Measurements from ENCODE around the gene ADCY2.

The ADCY2 gene

DNA sequence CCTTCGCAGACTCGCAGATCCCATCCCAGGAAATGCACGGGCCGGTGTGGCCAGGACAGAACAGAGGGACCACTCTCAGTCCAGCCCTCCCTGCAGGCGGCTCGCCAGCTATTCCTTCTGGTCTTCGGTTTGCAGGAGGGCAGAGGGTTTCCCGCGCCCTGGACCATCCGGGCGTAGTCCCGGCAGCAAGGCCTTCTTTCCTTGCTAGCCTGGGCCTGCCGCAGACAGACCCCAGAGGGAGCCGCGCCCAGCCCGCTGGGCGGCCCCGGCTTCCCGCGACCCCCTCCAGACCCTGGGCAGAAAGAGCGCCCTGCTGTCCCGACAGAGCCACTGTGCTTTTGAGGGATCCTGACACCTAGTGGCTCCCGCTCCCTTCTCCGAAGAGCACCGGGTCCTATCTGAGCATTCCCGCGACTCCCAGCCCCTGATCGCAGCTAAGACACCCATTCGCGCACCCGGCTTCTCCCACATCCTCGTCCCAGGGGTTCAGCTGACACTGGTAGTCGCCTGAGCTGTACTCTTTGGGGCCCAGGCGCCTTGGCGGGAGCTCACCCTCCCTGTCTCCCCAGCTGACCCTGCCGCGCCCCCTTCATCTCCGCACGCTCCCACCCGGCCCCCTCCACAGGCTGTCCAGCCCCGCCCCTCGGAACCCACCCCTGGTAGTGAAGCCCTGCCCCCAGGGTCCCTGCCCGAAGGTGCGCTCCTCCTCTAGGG lies 453.9 kb downstream of the ADCY2 start:
- DNase-seq: no peak

DNA sequence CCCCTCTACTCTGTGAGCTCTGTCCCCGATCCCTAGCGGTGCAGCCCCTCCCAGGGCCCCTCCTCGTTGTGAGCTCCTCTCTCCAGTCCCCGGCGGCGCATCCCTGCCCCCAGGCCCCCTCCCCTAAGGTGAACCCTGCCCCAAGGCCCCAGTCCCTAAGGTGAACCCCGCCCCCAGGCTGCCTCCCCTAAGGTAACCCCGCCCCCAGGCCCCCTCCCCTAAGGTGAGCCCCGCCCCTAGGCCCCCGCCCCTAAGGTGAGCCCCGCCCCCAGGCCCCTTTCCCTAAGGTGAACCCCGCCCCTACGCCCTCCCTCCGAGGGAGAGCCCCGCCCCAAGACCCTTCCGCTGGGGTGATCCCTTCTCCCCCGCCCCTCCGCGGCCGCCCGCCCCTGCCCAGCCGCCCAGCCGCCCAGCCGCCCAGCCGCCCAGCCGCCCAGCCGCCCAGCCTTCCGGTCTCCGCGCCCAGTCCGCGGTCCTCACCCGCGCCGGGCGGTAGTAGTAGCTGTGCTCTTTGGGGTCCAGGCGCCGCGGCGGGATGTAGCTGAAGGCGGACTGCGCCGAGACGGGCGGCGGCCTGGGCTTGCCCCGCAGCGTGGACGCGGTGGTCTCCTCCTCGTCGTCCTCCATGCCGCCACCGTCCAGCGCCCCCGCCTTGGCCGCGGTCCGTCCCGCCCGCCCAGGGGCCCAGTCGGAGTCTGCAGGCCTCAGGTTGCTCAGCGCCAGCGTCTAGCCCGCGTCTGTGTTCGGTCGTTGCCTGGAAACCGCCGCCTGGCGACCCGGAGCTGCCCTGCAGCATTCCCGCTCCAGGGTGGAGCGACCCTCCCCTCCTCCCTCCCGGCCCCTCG lies 454.7 kb downstream of the ADCY2 start, which contains the start of gene CFAP90:
CFAP90 (minus strand) TSS at position 739 of the 845 bp plus-strand sequence; CDS start at position 627, 112 bp downstream.
- no peak for DNase-seq

DNA sequence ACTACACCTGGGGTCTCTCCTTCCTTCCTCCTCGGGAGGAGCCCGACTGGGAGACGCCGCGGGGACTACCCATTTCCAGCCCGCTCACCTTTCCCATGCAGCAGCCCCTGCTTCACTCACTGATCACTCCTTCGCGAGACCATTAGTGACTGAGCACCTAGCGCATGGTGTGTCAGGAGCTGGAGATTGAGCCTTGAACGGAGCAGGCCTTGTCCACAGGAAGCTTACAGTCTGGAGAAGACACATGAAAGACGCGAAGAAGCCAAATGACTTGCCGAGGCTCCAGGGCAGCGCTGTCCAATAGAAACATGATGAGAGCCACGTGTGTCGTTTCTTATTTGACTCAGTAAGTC lies 455.3 kb downstream of the ADCY2 start:
- no peak for DNase-seq

DNA sequence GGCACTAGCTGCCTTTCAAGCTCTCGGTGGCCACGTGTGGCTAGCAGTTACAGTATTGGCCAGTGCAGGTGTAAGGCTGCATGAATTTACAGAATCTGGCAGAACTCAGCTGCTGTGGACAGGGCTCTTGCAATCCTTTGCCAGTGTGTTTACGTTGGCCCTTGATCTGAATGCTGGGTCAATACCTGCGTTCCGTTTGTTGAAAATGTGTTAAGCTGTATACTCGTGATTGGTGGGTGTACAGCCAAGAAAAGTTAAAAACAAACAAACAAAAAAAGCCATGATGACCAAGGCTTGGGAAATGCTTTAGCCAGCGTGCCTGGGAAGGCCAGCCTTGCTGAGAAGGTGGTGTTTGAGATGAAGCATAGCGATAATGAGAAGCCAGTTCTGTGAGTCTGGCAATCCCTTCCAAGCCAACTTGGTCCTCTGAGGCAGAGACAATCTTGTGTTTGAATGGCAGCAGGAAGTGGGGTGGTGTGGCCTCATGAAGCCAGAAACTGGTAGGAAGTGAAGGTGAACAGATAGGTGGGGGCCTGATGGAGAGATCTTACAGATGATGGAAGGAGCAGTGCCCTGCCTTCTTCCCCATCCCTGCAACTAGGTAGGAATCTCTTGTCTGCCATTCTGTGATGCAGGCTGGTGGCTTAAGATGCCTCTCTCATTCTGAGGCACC lies 455.8 kb downstream of the ADCY2 start:
- no peak for DNase-seq

DNA sequence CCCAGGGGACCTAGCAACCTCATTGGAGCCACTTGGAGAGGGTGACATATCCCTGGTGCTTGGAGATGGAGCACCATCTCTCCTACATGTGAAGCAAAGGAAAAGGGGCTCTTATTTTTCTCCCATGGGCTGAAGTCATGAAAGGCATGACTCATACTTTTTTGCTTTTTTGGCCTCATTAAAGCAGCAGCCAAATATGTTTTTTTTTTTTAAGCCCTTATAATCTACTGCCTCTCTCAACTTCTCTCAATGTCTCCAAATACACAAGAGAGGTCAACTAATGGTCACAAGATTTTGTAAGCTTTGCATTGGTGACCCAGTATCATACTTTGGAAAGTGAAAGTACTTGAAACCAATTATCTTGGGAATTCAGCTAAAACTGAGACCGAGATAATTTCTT lies 456.6 kb downstream of the ADCY2 start:
- DNase-seq: no peak

DNA sequence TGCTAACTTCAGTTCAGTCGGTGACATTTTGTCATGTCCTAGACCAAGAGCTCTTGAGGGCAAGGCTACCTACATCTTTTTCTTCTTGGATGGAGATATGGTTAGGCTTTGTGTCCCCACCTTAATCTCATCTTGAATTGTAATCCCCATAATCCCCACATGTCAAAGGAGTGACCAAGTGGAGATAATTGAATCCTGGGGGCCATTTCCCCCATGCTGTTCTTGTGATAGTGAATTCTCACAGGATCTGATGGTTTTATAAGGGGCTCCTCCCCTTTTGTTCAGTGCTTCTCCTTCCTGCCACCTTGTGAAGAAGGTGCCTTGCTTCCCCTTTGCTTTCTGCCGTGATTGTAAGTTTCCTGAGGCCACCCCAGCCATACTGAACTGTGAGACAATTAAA lies 457.1 kb downstream of the ADCY2 start:
- DNase-seq: no peak

DNA sequence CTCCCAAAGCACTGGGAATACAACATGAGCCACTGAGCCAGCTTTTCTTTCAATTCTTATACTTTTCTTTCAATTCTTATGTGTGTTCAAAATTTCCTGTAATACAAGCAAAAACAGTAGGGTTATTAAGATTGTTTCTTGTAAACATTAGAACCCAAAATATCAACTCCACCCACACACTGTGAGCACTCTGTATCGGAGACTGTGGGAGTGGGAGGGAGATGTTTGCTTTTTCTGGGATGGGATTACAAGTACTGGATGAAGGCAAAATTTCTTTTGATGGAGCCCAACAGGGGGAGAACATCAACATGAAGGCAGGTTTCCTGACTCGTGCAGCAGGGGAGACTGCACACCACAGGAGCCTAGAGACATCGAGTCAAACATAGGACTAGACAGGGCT lies 459.7 kb downstream of the ADCY2 start:
- DNase-seq: no peak

DNA sequence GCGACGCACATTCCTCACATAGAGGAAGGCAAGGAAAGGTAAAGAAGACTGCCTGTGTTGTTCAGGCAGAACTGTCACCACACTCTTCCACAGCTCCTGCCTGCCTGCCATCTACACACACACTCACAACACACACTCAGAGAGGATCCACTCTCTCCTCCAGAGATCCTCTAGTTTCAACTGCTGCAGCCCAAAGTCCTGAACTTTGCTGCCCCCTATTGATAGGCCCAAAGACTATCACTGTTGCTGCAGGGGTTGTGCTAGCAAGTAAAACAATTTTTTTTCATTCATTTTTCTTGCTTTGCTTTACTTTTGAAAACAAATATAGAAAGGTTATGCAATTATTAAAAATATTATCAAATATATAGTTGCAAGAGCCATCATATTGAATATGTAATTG lies 460.9 kb downstream of the ADCY2 start:
- DNase-seq: no peak

DNA sequence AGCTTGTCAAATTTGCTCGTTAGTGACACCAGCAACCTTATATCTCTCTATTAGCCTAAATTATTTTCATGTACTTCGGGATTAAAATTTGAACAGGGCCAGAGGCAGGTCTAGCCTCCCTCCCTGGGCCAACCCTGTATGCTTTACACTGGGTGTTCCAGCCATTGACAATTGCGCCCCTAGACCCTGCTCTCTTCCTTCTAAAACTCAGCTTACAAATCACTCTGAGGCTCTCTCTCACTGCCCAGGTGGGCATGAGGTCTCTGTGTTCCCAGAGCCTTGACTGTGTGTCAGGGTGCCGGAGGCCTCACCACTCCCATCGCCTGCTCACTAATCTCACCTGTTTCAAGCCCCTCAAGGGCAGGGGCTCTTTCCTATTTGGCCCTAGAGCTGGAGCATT lies 461.4 kb downstream of the ADCY2 start:
- no peak for DNase-seq

DNA sequence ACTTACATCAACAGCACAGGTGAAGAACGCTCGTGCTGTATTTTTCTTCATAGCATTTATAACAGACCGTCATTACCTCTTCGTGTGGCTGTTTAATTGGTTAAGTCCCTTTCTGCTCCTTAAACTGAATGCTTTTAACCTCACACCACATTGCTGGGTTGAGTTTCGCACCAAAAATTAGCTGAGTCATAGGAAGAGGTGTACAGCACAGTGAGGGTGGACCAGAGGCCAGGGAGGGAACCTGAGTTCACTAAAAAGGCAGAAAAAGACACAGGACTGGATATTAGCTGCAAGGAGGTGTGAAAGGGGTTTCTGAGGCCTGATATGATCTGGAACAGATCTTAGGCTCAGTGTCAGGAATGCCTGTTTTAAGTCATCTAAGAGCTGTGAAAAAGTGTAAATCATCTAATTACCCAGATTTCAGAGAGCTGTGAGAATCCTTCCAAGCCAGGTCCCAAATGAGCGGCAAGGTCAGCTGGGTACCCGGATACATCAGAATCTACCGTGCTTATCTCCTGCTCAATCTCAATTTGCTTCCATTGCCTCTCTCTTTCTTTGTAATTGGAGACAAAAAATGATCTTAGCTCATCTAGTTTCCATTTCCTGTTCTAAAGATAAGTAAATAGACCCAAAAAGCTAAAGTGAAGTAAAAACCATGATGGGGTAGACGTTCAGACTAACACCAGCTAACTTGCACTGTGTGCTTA lies 462.1 kb downstream of the ADCY2 start:
- no peak for DNase-seq

DNA sequence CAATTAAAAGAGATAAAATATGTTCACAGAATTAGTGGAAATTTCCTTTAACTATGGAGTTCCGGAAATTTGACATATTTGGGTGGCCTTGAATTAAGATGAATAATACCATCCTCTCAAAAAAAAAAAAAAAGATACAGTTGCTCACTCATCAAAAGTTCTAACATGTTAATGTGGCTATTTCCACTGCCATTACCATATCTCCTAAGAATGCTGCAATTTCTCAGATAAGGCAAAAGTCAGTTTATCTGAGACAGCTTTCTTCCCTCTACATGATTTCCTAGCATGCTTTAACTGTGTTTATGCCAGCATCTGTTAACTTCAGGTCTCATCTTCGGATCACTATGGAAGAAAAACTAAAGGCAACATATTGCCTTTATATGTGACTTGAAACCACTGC lies 470.3 kb downstream of the ADCY2 start:
- no peak for DNase-seq

DNA sequence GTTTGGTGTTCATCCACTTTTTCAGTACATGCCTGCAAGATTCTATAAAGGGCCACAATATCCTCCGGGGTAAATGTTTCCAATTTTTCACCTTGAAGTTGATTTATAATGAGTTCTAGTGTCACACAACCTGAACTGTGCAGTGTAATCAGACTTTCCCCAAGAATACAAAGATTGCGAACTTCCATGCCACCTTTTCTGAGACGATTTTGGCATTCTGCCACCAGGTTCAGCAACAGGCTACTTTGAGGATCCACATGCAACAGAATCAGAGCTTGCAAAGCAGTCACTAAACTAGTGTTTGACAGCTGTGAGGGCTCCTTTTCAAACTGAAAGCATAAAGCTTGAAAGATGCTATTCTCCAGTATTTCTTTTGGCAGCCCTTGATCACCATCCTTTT lies 471.3 kb downstream of the ADCY2 start:
- no peak for DNase-seq

DNA sequence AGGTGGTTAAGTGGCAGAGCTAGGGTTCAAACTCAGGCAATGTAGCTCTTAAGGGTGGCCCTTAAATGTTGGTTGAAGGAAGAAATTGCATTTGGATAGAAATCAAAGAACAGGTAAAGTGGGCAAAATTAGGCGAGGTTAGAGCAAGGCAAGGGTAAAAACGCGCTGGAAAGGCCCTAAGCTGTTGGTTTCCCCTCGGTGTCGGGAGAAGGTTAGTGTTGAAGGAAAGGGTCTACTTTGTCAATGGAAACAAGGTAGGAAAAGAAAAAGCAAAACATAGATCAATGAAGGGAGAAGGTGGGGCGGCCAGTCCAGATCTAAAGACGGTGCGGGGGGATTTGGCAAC lies 472.5 kb downstream of the ADCY2 start:
- DNase-seq: no peak

DNA sequence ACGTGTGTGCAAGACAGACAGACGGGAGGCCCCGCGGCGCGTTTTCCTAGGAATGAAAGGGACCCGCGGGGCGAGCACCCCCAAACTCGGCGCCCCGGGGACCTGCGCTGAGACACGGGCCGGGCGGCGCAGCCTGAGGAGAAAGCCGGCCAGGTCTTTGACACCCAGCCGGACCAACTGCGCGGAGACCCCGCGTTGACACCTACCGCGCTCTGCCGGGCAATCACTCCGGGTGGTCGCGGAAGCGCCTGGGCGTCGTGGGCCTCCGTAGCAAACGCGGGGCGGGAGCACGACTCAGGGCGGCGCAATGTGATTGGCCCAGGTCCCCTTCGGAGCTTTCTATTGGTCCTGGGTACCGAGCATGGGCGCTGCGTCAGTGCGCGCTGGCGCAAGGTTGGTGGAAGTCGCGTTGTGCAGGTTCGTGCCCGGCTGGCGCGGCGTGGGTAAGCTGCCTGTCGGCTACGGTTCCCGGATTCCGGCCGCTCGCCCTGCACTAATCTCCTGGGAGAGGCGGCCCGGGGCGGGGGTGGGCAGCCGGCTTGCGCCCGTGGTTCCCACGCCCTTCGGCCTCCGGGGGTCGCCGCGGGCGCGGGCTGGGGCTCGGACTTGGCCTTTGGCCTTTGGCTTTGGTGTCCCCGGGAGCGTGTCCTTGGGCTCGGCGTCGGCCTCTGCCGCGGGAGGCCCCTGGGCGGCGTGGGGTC lies 473.0 kb downstream of the ADCY2 start, which contains the start of the genes FASTKD3 and MTRR:
FASTKD3 (minus strand) TSS at position 259 of the 701 bp plus-strand sequence. CDS start 948 bp downstream, outside the sequence.
MTRR (plus strand) TSS at position 376 of the 701 bp plus-strand sequence. CDS start 1,647 bp downstream, outside the sequence.
- DNase-seq: peak; percentile 81

DNA sequence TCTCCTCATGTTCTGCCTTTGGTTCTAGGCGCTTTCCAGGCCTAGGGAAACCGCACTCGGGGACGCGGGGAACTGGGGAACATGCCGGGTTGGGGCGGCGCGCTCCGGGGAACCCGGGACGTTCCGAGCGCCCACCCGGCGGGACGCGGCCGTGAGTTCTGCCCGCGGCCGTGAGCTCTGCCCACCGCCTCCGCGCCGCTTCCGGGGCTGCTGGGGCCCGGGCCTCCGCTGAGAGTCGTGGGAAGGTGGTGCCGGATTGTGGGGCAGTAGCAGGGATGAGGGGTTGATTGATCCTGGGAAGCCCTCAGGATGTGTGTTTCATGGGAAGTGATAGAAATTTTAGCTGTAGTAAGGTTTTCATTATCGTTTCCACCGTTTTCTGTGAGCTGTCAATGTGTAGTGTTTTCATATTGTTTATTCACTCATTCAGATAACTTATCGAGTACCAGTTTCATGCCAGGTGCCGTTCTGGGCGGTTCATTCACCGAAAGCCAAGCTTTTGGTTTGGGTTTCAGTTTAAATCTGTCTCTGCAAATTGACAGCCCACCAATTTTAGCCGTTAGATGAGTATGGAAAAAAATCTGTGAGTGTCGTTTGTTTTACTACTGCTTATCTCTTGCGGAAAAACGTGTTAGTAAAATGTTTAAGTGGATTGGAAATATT lies 473.7 kb downstream of the ADCY2 start:
- no peak for DNase-seq

DNA sequence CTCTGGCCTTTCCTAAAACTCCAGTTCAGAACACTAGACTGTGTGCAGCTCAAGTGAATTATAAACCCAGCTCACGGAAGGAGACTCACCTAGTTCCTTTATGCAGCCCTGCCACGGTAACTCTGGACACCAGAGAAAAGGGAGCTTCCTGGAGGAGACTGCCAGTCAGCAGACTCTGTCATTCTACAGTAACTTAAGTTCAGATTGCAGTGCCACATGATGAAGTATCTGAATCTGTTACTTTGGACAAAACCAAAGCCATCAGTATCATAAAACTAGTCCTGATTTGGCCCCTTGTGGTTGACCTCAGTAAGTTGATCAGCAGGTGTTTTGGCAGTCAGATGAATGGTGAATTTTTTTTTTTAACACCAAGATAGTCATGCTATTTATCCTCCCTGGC lies 475.7 kb downstream of the ADCY2 start:
- no peak for DNase-seq

DNA sequence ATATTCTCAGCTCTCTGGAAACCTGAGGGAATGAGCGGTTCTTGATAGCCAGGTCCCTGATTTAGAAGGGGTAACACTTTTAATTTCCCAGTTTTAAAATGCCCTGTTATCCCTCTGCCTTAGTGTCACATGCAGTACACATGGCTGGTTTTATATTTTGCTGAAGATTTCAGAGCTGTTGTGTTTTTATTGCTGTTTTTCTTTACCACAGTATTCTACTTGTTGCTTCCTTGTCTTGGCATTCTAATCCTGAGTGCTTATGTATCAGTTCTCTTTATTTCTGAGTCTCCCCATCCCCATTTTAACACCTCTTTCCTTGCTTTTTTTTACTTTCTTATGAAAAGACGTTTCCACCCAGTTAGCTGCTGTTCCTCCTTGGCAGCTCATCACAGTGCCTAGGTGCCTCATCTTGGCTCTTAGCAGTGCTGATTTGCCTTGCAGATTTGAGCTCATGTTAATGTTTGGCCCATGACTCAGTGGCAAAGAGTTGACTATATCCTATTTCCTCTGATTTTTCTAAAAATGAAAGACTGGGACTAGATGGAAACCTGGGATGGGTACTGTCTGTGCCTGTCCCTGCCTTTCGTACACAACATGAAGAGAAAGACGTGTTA lies 476.7 kb downstream of the ADCY2 start:
- no peak for DNase-seq

DNA sequence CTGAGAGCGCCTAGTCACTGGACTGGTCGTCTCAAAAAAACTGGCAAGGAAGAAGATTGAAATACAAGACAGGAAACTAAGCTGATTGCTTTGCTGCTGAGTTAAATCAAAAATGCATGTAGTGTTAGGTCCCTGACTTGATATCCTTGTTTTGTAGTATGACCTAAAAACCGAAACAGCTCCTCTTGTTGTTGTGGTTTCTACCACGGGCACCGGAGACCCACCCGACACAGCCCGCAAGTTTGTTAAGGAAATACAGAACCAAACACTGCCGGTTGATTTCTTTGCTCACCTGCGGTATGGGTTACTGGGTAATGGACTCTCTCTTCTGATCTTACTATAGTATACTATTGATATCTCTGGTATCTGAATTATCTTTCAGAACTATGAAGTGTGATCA lies 477.3 kb downstream of the ADCY2 start:
- DNase-seq: no peak

DNA sequence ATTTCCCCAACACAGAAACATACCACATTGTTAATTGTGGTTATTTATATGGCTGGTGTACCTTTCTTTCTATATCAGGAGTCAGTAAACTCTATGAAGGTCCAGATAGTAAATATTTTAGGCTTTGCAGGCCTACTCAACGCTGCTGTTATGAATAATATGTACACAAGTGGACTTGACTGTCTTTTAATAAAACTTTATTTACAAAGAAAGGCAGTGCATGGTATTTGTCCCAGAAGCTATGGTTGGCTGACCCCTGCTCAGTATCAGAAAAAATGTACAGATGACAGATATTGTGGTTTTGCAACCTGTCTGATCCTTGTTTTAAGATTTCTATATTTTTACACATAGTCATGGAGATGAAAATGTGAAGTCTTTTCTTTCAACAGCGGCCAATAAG lies 478.7 kb downstream of the ADCY2 start:
- no peak for DNase-seq

DNA sequence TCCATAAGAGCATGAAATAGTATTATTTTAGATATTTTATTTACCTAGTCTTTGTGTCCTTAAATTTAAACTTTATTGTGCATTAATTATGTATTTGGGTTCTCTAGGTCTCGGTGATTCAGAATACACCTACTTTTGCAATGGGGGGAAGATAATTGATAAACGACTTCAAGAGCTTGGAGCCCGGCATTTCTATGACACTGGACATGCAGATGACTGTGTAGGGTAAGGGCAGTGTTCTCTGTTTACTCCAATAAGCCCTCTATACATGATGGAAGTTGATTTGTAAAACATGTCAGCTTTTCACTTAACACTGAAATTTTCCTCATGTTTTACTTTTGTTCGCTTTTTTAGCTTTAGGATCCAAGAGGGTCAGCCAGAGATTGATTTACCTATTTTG lies 479.2 kb downstream of the ADCY2 start:
- no peak for DNase-seq

DNA sequence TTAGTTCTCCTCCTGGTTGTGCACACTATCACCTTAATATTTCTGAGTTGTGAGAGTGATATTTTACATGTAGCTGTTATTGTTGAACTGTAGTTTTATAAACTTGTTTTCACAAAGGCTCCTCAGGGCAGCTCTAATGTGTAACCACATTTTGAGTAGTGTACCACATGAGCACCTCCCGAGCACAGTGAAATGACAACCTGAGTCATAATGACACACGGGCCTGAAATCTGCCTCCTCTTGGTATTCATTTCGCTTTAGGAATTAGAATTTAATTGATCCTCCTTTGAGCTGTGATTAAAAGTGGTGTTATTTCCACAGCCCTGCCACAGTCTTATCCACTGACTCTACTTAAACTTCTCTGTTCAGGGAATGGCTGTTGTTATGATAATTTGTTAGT lies 480.9 kb downstream of the ADCY2 start:
- DNase-seq: no peak
